Measurements from ENCODE around the gene DPEP2NB.
A peak's percentile ranks its signal among the peaks of the same experiment; 100 is the strongest.
"Not testable (repeated sequence)": the region's sequence is repeated elsewhere in the genome, so short reads cannot be mapped to it uniquely, and the experiment has no call there.

The DPEP2NB gene

GRCh38 chr16:67979955-67980678 lies 35.6 kb downstream of the DPEP2NB start, which contains the start of gene DPEP3:
DPEP3 (minus strand) TSS chr16:67980499; CDS start chr16:67980380, 119 bp downstream.
- DNase-seq, result no peak

- DNase-seq, result no peak
Observed at GRCh38 chr16:67977469-67978227, 38.1 kb downstream of the DPEP2NB start.

- no peak for DNase-seq
Observed at GRCh38 chr16:67977005-67977404, 38.7 kb downstream of the DPEP2NB start.

- DNase-seq, result no peak
Observed at GRCh38 chr16:67976205-67976604, 39.5 kb downstream of the DPEP2NB start.

GRCh38 chr16:67975321-67976105 lies 40.2 kb downstream of the DPEP2NB start:
- DNase-seq, result no peak

- not testable (repeated sequence) for DNase-seq
Observed at GRCh38 chr16:67972285-67972684, 43.4 kb downstream of the DPEP2NB start.

GRCh38 chr16:67971111-67971510 lies 44.6 kb downstream of the DPEP2NB start:
- no peak for DNase-seq

- no peak for DNase-seq
Observed at GRCh38 chr16:67969254-67970039, 46.3 kb downstream of the DPEP2NB start.

GRCh38 chr16:67968400-67969253 lies 47.1 kb downstream of the DPEP2NB start, which contains the start of gene SLC12A4:
SLC12A4 (minus strand) TSS chr16:67968637; CDS start chr16:67968553, 84 bp downstream.
- DNase-seq, result peak; percentile 63 to 71

GRCh38 chr16:67967958-67968399 lies 47.7 kb downstream of the DPEP2NB start:
- no peak for DNase-seq

- DNase-seq, result peak in 1 of 2 experiments; percentile 15
Observed at GRCh38 chr16:67967183-67967957, 48.3 kb downstream of the DPEP2NB start.

- peak in 1 of 2 experiments; percentile 17 for DNase-seq
Observed at GRCh38 chr16:67966549-67967182, 49.0 kb downstream of the DPEP2NB start.

GRCh38 chr16:67965668-67966548 lies 49.8 kb downstream of the DPEP2NB start:
- no peak for DNase-seq

- DNase-seq, result no peak
Observed at GRCh38 chr16:67964477-67965131, 51.1 kb downstream of the DPEP2NB start.

- DNase-seq, result no peak
Observed at GRCh38 chr16:67963662-67964321, 51.9 kb downstream of the DPEP2NB start.

Measured in SW 1271 (cell line).